Activated CD8-positive, alpha-beta memory T cell treated with anti-CD3 and anti-CD28 coated beads, Interleukin-2, amount 50 U/mL, for 1 hour (primary cell): ENCODE results near the gene STMN1.

Source experiments
- DNase-seq: peaks from one replicate; pipeline ENCODE4 v3.0.0-alpha.2; 2020; ENCODE audit errors: extremely low read depth

The STMN1 gene

DNA sequence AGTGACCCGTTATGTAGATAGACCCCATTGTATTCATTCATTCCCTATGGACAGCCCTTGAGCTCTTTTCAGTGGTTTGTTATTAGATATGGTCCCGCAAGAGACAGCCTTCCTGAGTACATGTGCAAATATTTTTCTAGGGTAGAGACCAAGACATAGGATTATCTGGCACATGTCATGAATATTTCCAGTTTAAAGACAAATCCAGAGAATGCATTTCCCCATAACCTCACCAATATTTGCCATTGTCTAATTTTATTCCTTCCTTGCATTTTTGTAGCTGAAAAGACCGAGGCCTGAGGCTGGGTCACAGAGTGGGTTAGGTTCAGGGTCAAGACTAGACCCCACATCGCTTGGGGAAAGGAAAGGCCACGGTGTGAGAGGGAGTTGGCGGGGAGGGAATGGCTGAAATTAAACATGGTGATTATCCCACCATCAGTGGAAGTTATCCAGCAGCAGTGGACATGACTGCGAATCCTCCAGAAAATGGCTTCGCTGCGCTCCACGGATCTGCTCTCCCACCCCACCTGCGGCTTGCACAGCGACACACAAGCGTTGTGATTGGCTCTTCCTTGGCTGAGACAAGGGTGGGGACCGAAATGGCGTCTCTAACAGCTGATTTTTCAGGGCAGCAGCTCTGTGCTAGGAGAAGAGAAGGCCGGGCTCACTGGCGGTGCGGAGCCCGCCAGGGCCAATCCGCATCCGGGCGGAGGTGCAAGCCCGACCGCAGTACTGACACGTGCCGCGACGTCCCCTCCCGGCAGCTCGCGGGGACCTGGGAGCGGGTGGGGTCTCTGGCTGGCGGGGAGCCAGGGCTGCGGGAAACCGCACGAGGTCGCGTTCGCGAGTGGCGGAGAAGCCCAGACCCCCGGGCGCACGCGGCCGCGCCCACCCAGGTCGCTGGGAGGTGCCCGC lies 16.1 kb upstream of the STMN1 start:
- no peak for DNase-seq

DNA sequence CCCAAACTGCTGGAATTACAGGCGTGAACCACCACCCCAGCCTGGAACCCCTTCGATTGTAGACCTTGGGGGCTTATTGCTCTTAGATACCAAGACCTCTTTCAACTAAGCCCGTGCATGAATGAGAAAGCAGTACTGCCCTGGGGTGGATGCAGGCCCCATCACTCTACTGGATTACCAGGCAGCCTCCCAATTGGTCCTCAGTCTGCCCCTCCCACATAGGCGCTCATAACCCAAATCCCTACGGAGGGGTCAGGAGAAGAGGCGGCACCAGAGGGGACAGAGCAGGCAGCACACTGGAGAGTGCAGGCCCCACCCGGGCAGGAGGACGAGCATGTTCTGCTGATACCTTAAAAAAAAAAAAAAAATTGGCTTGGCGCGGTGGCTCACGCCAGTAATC lies 12.4 kb upstream of the STMN1 start:
- DNase-seq = no peak

DNA sequence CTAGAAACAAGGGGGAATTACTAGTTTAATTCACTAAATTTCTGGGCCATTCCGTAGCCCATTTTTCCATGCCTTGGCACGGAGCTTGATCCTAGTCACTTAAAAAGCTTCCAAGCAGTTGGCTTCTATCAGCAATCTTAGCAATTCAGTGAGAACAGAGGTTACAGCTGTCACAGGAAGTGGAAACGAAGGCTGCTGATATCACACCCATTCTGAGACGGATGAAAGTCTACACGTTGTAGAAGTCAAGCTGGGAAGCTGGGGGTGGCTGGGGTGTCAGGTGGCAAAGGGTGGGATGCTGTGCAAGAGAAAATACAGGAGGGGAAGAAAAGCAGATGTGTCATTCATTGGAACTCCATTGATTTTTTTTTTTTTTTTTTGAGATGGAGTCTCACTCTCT lies 11.8 kb upstream of the STMN1 start:
- DNase-seq = no peak

DNA sequence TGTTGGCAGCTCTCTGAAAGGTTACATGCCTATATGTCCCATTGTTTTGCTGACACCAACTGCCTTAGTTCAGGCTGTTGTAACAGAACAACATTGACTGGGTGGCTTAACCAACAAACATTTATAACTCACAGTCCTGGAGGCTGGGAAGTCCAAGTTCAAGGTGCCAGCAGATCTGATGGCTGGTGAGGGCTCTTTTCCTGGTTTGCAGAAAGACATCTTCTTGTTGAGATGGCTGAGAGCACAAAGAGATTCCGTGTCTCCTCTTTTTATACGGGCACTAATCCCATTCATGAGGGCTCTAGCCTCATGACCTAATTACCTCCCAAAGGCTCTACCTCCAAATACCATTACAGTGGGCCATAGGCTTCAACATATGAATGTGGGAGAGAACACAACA lies 10.2 kb upstream of the STMN1 start:
- DNase-seq = no peak

GRCh38 chr1:25914074-25914995 lies 8.1 kb upstream of the STMN1 start:
- DNase-seq = no peak

DNA sequence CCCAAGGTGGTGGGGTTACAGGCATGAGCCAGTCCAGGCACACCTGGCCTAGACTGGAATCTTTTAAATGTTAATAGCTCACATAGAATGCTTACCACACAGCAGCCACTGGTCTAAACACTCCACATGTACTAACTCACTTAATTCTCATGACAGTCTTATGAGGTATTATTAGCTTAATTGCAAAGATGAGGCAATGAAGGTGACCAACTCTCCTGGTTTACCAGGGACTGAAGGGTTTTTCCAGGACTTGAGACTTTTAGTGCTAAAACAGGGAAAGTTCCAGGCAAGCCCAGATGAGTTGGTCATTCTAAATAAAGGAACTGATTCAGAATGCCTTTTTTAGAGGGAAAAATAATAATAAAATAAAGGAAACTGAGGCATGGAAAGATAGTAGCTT lies 7.0 kb upstream of the STMN1 start:
- no peak for DNase-seq

DNA sequence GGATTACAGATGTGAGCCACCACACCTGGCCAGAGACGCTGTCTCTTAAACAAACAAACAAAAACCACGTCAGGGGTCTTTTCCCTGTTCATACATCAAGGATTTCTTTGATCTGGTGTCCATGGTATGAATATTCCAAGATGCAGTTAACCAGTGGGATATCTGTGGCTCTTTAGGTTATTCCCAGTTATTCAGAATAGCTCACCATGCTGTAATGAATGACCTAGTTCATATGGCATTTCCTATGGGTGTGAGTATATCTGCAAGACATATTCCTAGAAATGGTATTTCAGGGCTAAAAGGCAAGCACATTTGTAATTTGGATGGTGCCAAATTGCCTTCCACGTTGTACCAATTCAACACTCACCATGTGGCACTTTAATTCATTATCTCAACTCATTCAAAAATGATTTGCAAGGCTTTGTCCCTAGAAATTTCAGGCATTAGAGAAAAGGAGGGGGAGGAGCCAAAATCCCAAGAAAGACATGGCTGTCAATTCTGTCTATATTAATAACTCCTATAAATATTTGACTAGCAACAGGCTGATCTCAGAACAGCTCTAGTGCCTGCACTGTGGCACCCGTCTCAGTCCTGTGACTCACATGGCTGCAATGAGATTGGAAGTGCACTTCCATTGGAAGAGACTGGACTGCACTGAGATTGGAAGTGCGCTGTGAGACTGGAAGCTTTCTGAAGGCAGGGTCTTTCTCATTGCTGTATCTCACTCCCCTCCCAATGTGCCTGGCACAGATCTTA lies 6.0 kb upstream of the STMN1 start:
- DNase-seq = no peak

DNA sequence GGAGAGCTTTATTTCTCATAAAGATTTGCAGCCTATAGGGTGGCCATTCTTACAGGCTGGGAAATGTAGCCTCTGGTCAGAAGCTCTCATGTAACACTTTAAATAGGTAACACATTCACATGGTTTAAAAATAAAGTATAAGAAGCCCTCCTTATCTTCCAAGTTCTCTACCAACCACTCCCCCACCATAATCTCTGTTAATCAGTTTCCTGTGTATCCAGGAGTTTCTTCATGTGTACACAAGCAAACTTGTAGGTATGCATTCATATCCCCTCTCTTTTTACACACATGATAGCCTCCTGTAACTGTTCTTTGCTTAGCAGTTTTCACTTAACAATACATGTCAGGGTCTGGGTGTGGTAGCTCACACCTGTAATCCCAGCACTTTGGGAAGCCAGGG lies 4.9 kb upstream of the STMN1 start:
- no peak for DNase-seq

DNA sequence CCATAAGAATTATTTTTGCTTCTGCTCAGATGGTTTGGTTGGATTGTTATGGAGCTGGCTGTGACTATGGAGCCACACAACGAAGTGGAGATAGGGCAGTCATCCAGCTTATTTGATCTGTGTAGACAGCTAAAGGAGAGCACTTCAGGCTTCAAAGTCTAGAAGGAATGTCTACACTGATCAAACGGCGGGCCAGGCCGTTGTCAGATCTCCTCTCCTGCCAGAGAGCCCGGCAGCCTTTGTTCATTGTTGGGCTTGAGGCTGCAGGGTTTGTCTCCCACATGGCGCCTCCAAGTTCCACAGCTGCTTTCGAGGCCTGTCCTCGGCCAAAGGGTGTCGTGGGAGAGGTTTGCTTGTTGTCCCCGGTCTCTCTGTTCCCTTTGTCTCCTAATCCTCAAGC lies 2.8 kb upstream of the STMN1 start:
- no peak for DNase-seq

DNA sequence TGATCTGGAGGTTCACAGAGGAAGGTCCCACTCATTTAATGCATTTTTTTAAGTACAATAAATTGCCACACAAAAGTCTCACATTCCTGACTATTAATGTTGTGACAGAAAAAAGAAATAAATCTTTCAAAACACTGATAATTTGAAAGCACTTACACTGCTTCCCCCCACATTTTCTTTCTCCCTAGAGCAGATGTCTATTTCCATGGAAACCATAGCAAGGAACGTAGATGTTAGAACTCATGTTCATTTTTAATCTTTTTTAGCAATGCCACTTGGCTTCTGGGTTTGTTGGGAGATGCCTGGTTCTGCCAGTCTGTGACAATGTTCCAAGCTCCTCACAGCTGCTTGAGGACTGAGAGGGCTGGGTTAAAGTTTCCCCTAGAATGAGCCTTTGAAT lies 1.9 kb upstream of the STMN1 start:
- DNase-seq = no peak

- DNase-seq = no peak
Observed at GRCh38 chr1:25907601-25908000, 1.4 kb upstream of the STMN1 start.

DNA sequence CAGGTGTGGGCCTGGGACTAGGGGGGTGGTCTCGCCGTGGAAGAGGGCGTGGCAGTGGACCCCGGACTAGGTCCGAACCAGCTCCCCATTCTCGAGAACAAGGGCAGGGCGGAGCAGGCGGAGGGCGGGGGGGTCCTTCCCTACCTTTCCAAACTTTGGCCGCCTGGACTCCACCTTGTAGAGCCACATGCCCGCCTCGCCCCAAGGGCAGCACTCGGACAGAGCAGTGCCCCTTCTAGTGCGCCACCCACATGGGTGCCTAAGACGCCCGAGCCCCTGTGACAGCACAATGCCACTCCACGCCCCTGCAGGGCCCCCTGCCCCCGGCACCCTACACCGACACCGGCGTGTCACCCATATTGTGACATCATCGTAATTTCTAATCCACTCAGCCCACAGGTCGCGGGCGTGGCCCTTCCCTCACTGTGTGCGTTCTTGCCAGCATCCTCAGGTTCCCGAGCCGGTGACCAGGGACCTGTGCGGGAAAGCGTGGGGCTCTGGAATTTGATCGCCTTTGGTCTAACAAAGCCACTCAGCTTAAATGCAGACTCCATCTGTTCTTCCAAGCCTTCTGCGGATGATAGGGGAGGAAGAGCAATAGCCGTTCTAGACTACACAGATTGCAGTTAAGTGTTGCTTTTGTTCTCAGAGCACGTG lies 553 bp upstream of the STMN1 start:
- no peak for DNase-seq

DNA sequence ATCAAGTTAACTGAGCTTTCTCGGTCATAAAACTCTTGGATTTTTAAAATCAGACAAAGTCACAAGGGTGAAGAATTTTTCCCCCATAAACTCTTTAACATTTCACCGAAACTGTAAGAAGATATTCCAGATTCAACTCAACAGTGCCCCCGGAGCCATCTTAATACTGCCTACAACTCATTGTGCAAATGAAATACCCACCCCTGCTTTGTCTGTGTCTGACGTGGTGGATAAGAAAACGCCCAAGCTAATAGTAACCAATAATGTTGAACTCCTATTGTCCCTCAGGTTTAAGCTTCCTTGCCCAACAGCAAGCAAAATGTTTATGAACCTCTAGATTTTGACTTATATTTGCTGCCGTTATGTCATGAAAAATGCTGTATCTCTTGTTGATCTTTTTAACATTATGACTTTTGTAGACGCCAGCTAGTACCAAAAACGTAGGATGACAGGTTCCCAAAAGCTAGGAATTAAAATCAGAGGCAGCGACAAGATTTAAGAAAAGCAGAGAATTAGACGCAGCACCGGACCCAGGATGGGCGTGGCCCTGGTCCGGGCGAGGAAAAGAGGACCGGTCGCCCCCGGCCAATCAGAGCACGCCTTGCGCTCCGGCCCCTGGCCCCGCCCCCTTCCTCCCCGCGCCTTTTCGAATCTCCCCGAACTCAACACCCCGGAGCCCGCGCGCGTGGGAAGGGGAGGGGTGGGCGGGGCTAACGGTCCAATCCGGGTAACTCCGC lies 1.1 kb downstream of the STMN1 start:
- peak; percentile 60 for DNase-seq

GRCh38 chr1:25903986-25904385 lies 2.2 kb downstream of the STMN1 start:
- no peak for DNase-seq

DNA sequence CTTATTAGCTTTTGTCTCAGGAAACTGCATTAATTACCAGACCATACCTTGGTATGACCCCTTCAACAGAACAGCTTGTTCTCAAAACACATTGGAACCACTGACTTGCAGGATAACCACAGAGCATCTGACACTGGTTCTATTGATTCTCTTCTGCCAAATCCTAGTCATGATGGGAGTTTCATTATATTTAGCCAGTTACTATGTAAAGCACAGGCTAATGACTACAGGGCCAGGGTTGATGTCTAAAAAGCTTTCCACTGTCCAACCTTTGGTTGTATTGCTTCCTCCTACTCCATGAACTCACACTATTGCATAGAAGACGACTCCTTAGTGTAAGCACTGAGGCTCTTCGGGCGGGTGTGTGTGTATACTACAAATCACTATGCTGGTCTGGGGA lies 3.8 kb downstream of the STMN1 start:
- DNase-seq = no peak

- no peak for DNase-seq
Observed at GRCh38 chr1:25900219-25900618, 6.0 kb downstream of the STMN1 start.

DNA sequence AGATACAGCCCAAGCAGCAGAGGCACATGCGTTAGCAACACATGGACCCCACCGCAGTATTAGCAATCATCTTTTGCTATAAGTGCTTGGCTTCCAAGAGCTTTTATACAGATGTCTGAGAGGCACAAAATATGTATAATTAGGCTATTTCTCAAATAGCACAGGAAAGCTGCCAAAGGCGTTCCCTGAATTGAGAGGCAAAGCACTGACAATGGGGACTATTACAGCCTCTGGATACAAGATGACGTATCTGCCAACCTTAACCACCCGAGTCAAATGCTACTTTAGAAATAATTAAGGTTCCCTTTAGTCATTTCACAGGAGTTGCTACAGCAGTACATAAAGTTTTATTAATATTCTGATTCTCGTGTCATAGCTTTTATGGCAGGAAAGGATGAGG lies 6.4 kb downstream of the STMN1 start:
- DNase-seq = no peak

GRCh38 chr1:25898223-25899015 lies 7.8 kb downstream of the STMN1 start:
- no peak for DNase-seq

DNA sequence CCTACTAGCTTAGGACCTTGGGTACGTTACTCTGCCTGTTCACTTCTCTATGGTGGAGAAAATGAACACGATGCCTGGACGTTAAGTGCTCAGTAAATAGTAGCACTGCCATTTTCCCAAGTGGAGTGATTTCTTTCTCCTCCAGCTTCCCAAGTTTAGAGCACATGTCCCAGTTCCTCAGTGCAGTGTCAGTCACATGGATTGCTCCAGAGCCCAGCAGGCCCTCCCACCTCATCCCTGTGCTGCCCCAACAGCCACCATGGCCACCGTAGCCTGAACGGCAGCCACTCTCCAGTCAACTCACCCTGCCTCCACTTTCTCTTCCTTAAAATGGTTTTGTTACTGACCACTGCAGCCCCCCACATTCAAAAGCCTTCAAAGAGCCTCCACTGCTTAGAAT lies 8.5 kb downstream of the STMN1 start:
- DNase-seq = no peak

DNA sequence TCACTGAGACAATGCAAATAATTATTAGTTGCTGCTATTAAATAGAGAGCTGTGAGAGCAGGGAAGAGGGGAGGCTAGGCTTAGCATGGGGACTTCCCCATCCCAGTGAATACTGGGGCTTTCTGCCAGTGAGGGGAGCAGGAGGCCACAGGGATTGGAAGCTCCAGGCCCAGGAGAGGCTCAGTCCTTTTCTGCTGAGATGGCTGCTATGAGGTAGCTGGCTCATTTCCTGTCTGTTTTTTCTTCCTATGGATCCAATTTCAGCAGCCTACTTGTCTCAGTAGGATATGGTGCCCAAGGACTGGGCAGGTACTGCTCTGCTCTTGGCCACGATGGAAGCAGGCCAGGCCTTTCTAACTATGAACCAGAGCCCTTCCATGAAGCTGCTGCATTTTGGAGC lies 10.0 kb downstream of the STMN1 start:
- DNase-seq = no peak
